GM12878 (cell line): ENCODE data around the gene HIBCH. TPM values are rescaled to one million over a fixed set of nuclear protein-coding genes. Genes with fewer than 3 reads are reported as not detected.

Source experiments
- ATAC-seq: fragments of 200-7000 bp; cut with Tn5 transposase; 3 replicates; pipeline ENCODE4 v1.9.1; 2020; ENCODE audit warnings: mild to moderate bottlenecking, moderate library complexity
- BruUV-seq: library from RNA; stranded (reverse); fragments of 400-500 nt; replicated peaks from 2 replicates; lab custom pipeline; 2021; lab: Mats Ljungman, UMichigan
- CTCF ChIA-PET: fragments of 300-600 bp; sonication (Branson Sonifier 250); formaldehyde crosslinking; extraction: SDS; loops from one replicate; lab custom pipeline; 2021; ENCODE audit warnings: inconsistent platforms; lab: Yijun Ruan, JAX
- POLR2A ChIA-PET: fragments of 350-600 bp; formaldehyde crosslinking; extraction: SDS; loops from one replicate; lab custom pipeline; 2021; ENCODE audit warnings: inconsistent platforms; lab: Charles Lee
- RAD21 ChIA-PET: fragments of 300-600 bp; sonication (Branson Sonifier 250); formaldehyde crosslinking; loops from one replicate; lab custom pipeline; 2023; ENCODE audit warnings: antibody characterized with exemption; ENCODE audit not compliant: unreplicated experiment; lab: Charles Lee
- SMC1A ChIA-PET: fragments of 300-600 bp; sonication (Branson Sonifier 250); formaldehyde crosslinking; loops from one replicate; lab custom pipeline; 2023; ENCODE audit not compliant: unreplicated experiment, uncharacterized antibody; lab: Charles Lee
- DNase-seq: peaks from one replicate; pipeline ENCODE4 v3.0.0-alpha.2; 2011; ENCODE audit warnings: low read depth, low spot score
- FAIRE-seq: peaks from 3 replicates; lab custom pipeline; 2011; peaks lifted over from hg19 to GRCh38; lab: Jason Lieb, UNC
- H2AFZ ChIP-seq: 2 replicates; pipeline ENCODE4 v1.6.0; 2011; ENCODE audit warnings: low read depth, low read length, control low read depth; ENCODE audit not compliant: control insufficient read depth
- H3K27ac ChIP-seq: 2 replicates; pipeline ENCODE4 v1.5.1; 2011; ENCODE audit warnings: control low read depth; ENCODE audit not compliant: control insufficient read depth, insufficient read depth
- H3K27me3 ChIP-seq, 2 experiments: replicated peaks in 1 of 2; 2 replicates each; pipeline versions ENCODE4 v1.6.0 to v1.6.1; 2011; ENCODE audit warnings: low read length in 1 of 2; ENCODE audit not compliant: control insufficient read depth in 2 of 2, insufficient read depth in 2 of 2
- H3K36me3 ChIP-seq, 2 experiments: 2 replicates each; pipeline ENCODE4 v1.5.1; 2011; ENCODE audit warnings: low read length in 1 of 2; ENCODE audit not compliant: control insufficient read depth in 2 of 2, insufficient read depth in 2 of 2
- H3K4me1 ChIP-seq: 2 replicates; pipeline ENCODE4 v1.6.1; 2011; ENCODE audit warnings: mild to moderate bottlenecking, low read length, moderate library complexity, mixed read lengths; ENCODE audit not compliant: control insufficient read depth, insufficient read depth
- H3K4me2 ChIP-seq: 2 replicates; pipeline ENCODE4 v1.6.0; 2011; ENCODE audit warnings: control low read depth; ENCODE audit not compliant: control insufficient read depth, insufficient read depth
- H3K4me3 ChIP-seq: fragments of 200-600 bp; sonication (generic); 2 replicates; pipeline ENCODE4 v1.5.1; 2016
- H3K79me2 ChIP-seq: 2 replicates; pipeline ENCODE4 v1.6.0; 2011; ENCODE audit warnings: low read length; ENCODE audit not compliant: control insufficient read depth, insufficient read depth
- H3K9ac ChIP-seq: 2 replicates; pipeline ENCODE4 v1.8.0; 2011; ENCODE audit warnings: low read length, control low read depth, mixed read lengths; ENCODE audit not compliant: control insufficient read depth, insufficient read depth
- H3K9me3 ChIP-seq: replicated peaks from 3 replicates; pipeline ENCODE4 v1.5.1; 2011; ENCODE audit warnings: mild to moderate bottlenecking, low read length; ENCODE audit not compliant: control insufficient read depth, insufficient read depth
- H4K20me1 ChIP-seq: 2 replicates; pipeline ENCODE4 v1.6.0; 2011; ENCODE audit not compliant: control insufficient read depth, insufficient read depth
- BCL3 ChIP-seq: IDR thresholded peaks from 2 replicates; pipeline ENCODE4 v1.6.1; 2011; ENCODE audit warnings: borderline replicate concordance, low read depth, mild to moderate bottlenecking, moderate library complexity, low read length; ENCODE audit not compliant: insufficient read depth, poor library complexity, severe bottlenecking
- MTA3 ChIP-seq: IDR thresholded peaks from 2 replicates; pipeline ENCODE4 v1.6.1; 2012; ENCODE audit warnings: low read length, inconsistent platforms, borderline replicate concordance
- NRF1 ChIP-seq: conservative IDR thresholded peaks from 2 replicates; pipeline ENCODE4 v1.6.1; 2011; ENCODE audit warnings: mild to moderate bottlenecking, low read depth, low read length, improper control_type of control experiment
- REST ChIP-seq: IDR thresholded peaks from 2 replicates; pipeline ENCODE4 v1.6.1; 2012; ENCODE audit warnings: mild to moderate bottlenecking, low read depth, low read length
- SMAD5 ChIP-seq: IDR thresholded peaks from 2 replicates; pipeline ENCODE4 v1.6.1; 2016; ENCODE audit warnings: antibody characterized with exemption, low read depth
- SPI1 ChIP-seq: IDR thresholded peaks from 2 replicates; pipeline ENCODE4 v1.6.1; 2011; ENCODE audit warnings: low read depth, mild to moderate bottlenecking, low read length, moderate library complexity, borderline replicate concordance; ENCODE audit not compliant: insufficient read depth
- WGBS: methylation state at CpG from one replicate; pipeline ENCODE4 v1.1.6; 2016; ENCODE audit warnings: low lambda C conversion rate; ENCODE audit not compliant: insufficient replicate concordance, insufficient coverage; ENCODE audit errors: missing lambda C conversion rate; 5-methylcytosine and 5-hydroxymethylcytosine counted together
- in situ Hi-C: fragments of 300-500 bp; cut with MboI; formaldehyde crosslinking; loops from 9 replicates; pipeline ENCODE4 v1.14.3; 2018; ENCODE audit warnings: mixed read lengths
- intact Hi-C: fragments of 100-400 bp; cut with micrococcal nuclease; formaldehyde crosslinking; loops from one replicate; pipeline ENCODE4 v1.14.2; 2022; ENCODE audit not compliant: unreplicated experiment
- polyA plus RNA-seq, 11 experiments: library from polyadenylated mRNA; depleted of rRNA in 4 of 11; unstranded in 6 of 11; stranded (reverse) in 5 of 11; fragments of >200 nt; fragmentation: Nextera tagmentation in 4 of 11; fragmentation: Illumina TruSeq in 1 of 11; extraction: Ambion mirVana in 4 of 11; extraction: Trizol in 1 of 11; gene quantifications; 1 replicate in 1 of 11; 2 replicates in 10 of 11; pipeline versions ENCODE4 v1.2.1 to v1.2.3, GENCODE V29; 2011 to 2016; ENCODE audit warnings: inconsistent platforms in 2 of 11, missing spikeins in 2 of 11, low read depth in 1 of 11
- total RNA-seq, 4 experiments: library from RNA; depleted of rRNA in 3 of 4; stranded (reverse); fragments of >200 nt in 3 of 4; fragmentation: Illumina TruSeq in 1 of 4; extraction: Trizol in 1 of 4; gene quantifications; 2 replicates each; pipeline versions ENCODE4 v1.2.1 to v1.2.3, GENCODE V29; 2013 to 2021

The HIBCH gene
- total and polyA plus RNA-seq, 10 of the 15 experiments (the other 5 are each of a cell fraction or from before 2014, with no cell fraction given): 22.3 to 81.0 (median 37.4) TPM

GRCh38 chr2:190162851-190163250 lies 156.8 kb downstream of the HIBCH start:
- Histone ChIP-seq H2AFZ (no peak overlapping the region), H3K36me3 (no peaks in the 10 kb centered on the region), H3K27me3 (no peaks in the 10 kb centered on the region), H3K27ac (no peak overlapping the region), H4K20me1 (no peaks in the 10 kb centered on the region), H3K4me1 (peaks cover 7% of the 10 kb centered on the region), H3K9ac (no peak overlapping the region), H3K4me3 (no peak overlapping the region), H3K9me3 (peaks cover 2% of the 10 kb centered on the region; the same call in 1 of the 3 replicates), H3K4me2 (no peak overlapping the region), H3K79me2 (no peaks in the 10 kb centered on the region)
- DNase-seq (no peak), ATAC-seq (no peak), FAIRE-seq (no peak)
- ChIA-PET POLR2A (interaction anchor here (1.1 kb wide), 1 partner anchor 8 kb away, joined by 3 read pairs; no protein-coding TSS in a partner anchor), SMC1A (interaction anchor here (0.7 to 5.0 kb wide), 4 partner anchors 8 to 89 kb away, joined by 3 to 32 read pairs (median 16); a partner anchor contains a TSS), RAD21 (no interaction called here), CTCF (interaction anchor here (1.0 kb wide), 1 partner anchor 18 kb away, joined by 7 read pairs; a partner anchor contains a TSS)
- TF ChIP-seq SMAD5: no peak
- TF ChIP-seq SPI1: no peak
- BruUV-seq: no TSS peak
- WGBS: 88% methylated on average over 6 of the region's 11 CpGs
- intact Hi-C loops (no loop called here), in situ Hi-C loops (no loop called here)

GRCh38 chr2:190159453-190159852 lies 160.2 kb downstream of the HIBCH start:
- Histone ChIP-seq H4K20me1 (no peaks in the 10 kb centered on the region), H3K27me3 (no peaks in the 10 kb centered on the region), H3K4me2 (no peak overlapping the region), H2AFZ (no peak overlapping the region), H3K79me2 (no peaks in the 10 kb centered on the region), H3K9me3 (no peaks in the 10 kb centered on the region), H3K36me3 (no peaks in the 10 kb centered on the region), H3K4me1 (peaks cover 10% of the 10 kb centered on the region), H3K27ac (no peak overlapping the region), H3K9ac (no peak overlapping the region), H3K4me3 (no peak overlapping the region)
- ATAC-seq (no peak), DNase-seq (no peak), FAIRE-seq (no peak)
- ChIA-PET SMC1A (interaction anchor here (1.0 to 5.0 kb wide), 9 partner anchors 11 to 70 kb away, joined by 3 to 32 read pairs (median 7); a partner anchor contains a TSS), CTCF (interaction anchor here (0.9 to 3.4 kb wide), 6 partner anchors 10 to 37 kb away, joined by 3 to 21 read pairs (median 6); a partner anchor contains a TSS), RAD21 (interaction anchor here (1.0 to 2.2 kb wide), 4 partner anchors 10 to 37 kb away, joined by 4 to 5 read pairs (median 4); no protein-coding TSS in a partner anchor), POLR2A (interaction anchor here (0.5 to 1.4 kb wide), 3 partner anchors 22 to 661 kb away, joined by 3 to 4 read pairs (median 3); a partner anchor contains a TSS)
- in situ Hi-C loops (no loop called here), intact Hi-C loops (loop anchor here (2.0 kb wide), 2 partner anchors 21 to 37 kb away; a partner anchor contains a TSS)
- no TSS peak for BruUV-seq
- TF ChIP-seq NRF1: no peak
- no peak for TF ChIP-seq REST
- no peak for TF ChIP-seq MTA3
- no peak for TF ChIP-seq BCL3
- 80% methylated on average over 3 of the region's 3 CpGs for WGBS
